Thyroid gland (tissue), 4 donors: Measurements from ENCODE around the gene FAM53B. TPM values are rescaled to one million over a fixed set of nuclear protein-coding genes. Genes with fewer than 3 reads are reported as not detected.

ENCODE experiments used
- DNase-seq, 2 donors: peaks; one replicate each; pipeline ENCODE4 v3.0.0-alpha.2; 2019
- H3K27ac ChIP-seq, 3 donors: fragments of 200-600 bp; sonication (generic); 1 replicate in 2 of 3; 2 replicates in 1 of 3; pipeline ENCODE4 v1.5.1; 2016 to 2019; ENCODE audit warnings: mild to moderate bottlenecking in 1 of 3, moderate library complexity in 1 of 3
- H3K27me3 ChIP-seq: fragments of 200-600 bp; sonication (generic); one replicate; pipeline ENCODE4 v1.5.1; 2019
- H3K36me3 ChIP-seq, 2 donors: fragments of 200-600 bp; sonication (generic); one replicate each; pipeline ENCODE4 v1.5.1; 2016 to 2019
- H3K4me1 ChIP-seq, 2 donors: fragments of 200-600 bp; sonication (generic); one replicate each; pipeline ENCODE4 v1.5.1; 2017 to 2019
- H3K4me3 ChIP-seq, 3 donors: fragments of 200-600 bp; sonication (generic); replicated peaks in 1 of 3; 1 replicate in 2 of 3; 2 replicates in 1 of 3; pipeline ENCODE4 v1.5.1; 2016; ENCODE audit warnings: mild to moderate bottlenecking in 1 of 3
- H3K9me3 ChIP-seq: fragments of 200-600 bp; sonication (generic); one replicate; pipeline ENCODE4 v1.5.1; 2017
- POLR2A ChIP-seq, 2 donors: fragments of 450-650 bp; IDR thresholded peaks; one replicate each; pipeline ENCODE4 v1.6.1; 2017; ENCODE audit warnings: antibody characterized with exemption in 2 of 2, mild to moderate bottlenecking in 2 of 2, moderate library complexity in 1 of 2
- WGBS, 2 donors: methylation state at CpG; one replicate each; pipeline ENCODE4 v1.1.5; 2017; 5-methylcytosine and 5-hydroxymethylcytosine counted together
- intact Hi-C: fragments of 100-400 bp; cut with DNase I; formaldehyde crosslinking; loops from one replicate; pipeline ENCODE4 v1.15.1; 2023
- small RNA-seq: library from RNA; depleted of rRNA; stranded (forward); fragments of <200 nt; gene quantifications from one replicate; pipeline ENCODE3, GENCODE V24; 2016
- total RNA-seq, 4 donors: library from RNA; depleted of rRNA; stranded (reverse); fragments of >200 nt; gene quantifications; one replicate each; pipeline ENCODE4 v1.2.3, GENCODE V29; 2016
- TF ChIP-seq, protein P1 (sequence below), 6 experiments: fragments of 200-600 bp in 3 of 6; fragments of 450-650 bp in 3 of 6; sonication (generic) in 3 of 6; IDR thresholded peaks; one replicate each; pipeline ENCODE4 v1.5.1; 2016 to 2019; ENCODE audit warnings: antibody characterized with exemption in 6 of 6, mild to moderate bottlenecking in 2 of 6, inconsistent platforms in 1 of 6, moderate library complexity in 1 of 6

The FAM53B gene
- total RNA-seq, 4 donors from 2014 or later = 37.6 to 96.3 (median 80.4) TPM

DNA sequence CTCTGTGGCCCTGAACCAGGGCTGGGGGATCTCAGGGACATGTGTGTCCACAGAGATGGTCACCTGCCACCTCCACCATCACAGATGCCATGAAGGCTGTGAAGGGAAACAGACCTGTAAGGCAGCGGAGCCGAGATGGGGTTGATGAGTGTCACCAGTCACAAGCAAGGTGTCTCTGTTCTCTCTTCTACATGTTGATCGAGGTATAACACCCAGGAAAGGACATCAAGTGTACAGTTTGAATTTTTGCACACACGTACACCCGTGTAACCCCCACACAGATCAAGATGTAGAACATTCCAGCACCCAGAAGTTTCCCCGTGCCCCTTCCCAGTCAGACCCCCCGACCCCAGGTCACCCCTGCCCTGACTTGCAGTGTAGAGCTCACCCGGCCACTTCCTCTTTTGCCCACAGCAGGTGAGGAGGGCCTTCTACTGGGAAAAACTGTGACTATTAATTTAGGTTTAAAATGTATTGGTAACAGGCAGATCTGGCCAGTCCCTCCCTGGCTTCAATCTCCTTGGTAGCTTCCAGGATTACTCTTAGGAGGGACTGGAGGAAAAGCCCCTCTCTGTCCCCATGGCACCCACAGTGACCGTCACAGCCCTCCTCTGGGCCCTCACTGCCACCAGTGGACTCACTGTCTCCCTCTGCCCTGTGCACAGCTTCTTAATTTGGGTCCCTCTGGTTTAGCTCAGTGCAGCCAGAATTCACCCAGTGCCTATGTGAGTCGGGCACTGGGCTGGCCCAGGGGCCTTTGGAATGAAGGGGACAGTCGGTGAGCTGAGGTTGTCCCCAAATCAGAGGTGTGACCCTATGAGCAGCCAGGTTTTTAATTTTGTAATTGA lies 174.3 kb downstream of the FAM53B start:
- TF ChIP-seq, protein P1, sequence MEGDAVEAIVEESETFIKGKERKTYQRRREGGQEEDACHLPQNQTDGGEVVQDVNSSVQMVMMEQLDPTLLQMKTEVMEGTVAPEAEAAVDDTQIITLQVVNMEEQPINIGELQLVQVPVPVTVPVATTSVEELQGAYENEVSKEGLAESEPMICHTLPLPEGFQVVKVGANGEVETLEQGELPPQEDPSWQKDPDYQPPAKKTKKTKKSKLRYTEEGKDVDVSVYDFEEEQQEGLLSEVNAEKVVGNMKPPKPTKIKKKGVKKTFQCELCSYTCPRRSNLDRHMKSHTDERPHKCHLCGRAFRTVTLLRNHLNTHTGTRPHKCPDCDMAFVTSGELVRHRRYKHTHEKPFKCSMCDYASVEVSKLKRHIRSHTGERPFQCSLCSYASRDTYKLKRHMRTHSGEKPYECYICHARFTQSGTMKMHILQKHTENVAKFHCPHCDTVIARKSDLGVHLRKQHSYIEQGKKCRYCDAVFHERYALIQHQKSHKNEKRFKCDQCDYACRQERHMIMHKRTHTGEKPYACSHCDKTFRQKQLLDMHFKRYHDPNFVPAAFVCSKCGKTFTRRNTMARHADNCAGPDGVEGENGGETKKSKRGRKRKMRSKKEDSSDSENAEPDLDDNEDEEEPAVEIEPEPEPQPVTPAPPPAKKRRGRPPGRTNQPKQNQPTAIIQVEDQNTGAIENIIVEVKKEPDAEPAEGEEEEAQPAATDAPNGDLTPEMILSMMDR (IDR thresholded peaks at IDR 0.05) = no peak
- no peak for TF ChIP-seq POLR2A (IDR thresholded peaks at IDR 0.05)
- H3K27ac ChIP-seq = no peak overlapping the region
- intact Hi-C loops = no loop called here
- no peaks in the 10 kb centered on the region for H3K27me3 ChIP-seq
- no peak for DNase-seq
- H3K4me1 ChIP-seq = peaks cover 10 to 17% of the 10 kb centered on the region in 2 donors
- WGBS, 2 donors = 79 to 93% methylated on average over 11 of the region's 11 CpGs
- H3K4me3 ChIP-seq = no peak overlapping the region
- no peaks in the 10 kb centered on the region for H3K9me3 ChIP-seq
- no peaks in the 10 kb centered on the region for H3K36me3 ChIP-seq

Small RNA genes lying within 50 kb of the gene (small RNA-seq; reads per million reads assigned to genes)
- gene RF00019 = not detected

Other genes with a start within 250 kb of the FAM53B start
- gene EEF1AKMT2, start 47.5 kb upstream of the FAM53B start, total RNA-seq = 10 to 100 TPM; 23.8 to 33.6 (median 26.6) TPM
- 10 to 100 TPM; 16.3 to 19.9 (median 18.6) TPM for gene ABRAXAS2, start 57.4 kb upstream of the FAM53B start, total RNA-seq
- 10 to 100 TPM; 22.1 to 37.5 (median 25.0) TPM for gene ZRANB1, start 197.7 kb upstream of the FAM53B start, total RNA-seq